SK-N-SH treated with all-trans-retinoic acid at 6 μM for 48 hours (cell line): ENCODE data around the gene PRSS3.
"Not testable (repeated sequence)": the region's sequence is repeated elsewhere in the genome, so short reads cannot be mapped to it uniquely, and the experiment has no call there.

Experiments
- GLIS3 ChIP-seq: fragments of 250-450 bp; sonication (Bioruptor Pico); IDR thresholded peaks from 2 replicates; pipeline ENCODE4 v1.5.0; 2020; ENCODE audit warnings: mild to moderate bottlenecking, moderate library complexity
- ISL1 ChIP-seq: fragments of 250-450 bp; sonication (Bioruptor Pico); IDR thresholded peaks from 2 replicates; pipeline ENCODE4 v2.1.2; 2022; ENCODE audit warnings: mild to moderate bottlenecking, moderate library complexity
- OSR1 ChIP-seq: fragments of 250-450 bp; sonication (Bioruptor Pico); IDR thresholded peaks from 2 replicates; pipeline ENCODE4 v1.8.0; 2022; ENCODE audit warnings: moderate library complexity, mild to moderate bottlenecking, inconsistent platforms
- RARB ChIP-seq: fragments of 250-450 bp; sonication (Bioruptor Pico); IDR thresholded peaks from 2 replicates; pipeline ENCODE4 v1.8.0; 2021; ENCODE audit warnings: mild to moderate bottlenecking, moderate library complexity
- TCF4 ChIP-seq: fragments of 250-450 bp; sonication (Bioruptor Pico); IDR thresholded peaks from 2 replicates; pipeline ENCODE4 v1.8.0; 2021; ENCODE audit warnings: mild to moderate bottlenecking, moderate library complexity, borderline replicate concordance
- ZC3H10 ChIP-seq: fragments of 250-450 bp; sonication (Bioruptor Pico); IDR thresholded peaks from 2 replicates; pipeline ENCODE4 v1.5.1; 2021; ENCODE audit warnings: mild to moderate bottlenecking, moderate library complexity
- ZNF70 ChIP-seq: fragments of 450-650 bp; formaldehyde crosslinking; IDR thresholded peaks from 2 replicates; pipeline ENCODE4 v1.5.0; 2020; ENCODE audit warnings: mild to moderate bottlenecking, moderate library complexity
- TF ChIP-seq, protein P1 (sequence below): fragments of 250-450 bp; sonication (Bioruptor Pico); IDR thresholded peaks from 2 replicates; pipeline ENCODE4 v1.5.1; 2020; ENCODE audit warnings: low read depth, mild to moderate bottlenecking, moderate library complexity

DNA sequence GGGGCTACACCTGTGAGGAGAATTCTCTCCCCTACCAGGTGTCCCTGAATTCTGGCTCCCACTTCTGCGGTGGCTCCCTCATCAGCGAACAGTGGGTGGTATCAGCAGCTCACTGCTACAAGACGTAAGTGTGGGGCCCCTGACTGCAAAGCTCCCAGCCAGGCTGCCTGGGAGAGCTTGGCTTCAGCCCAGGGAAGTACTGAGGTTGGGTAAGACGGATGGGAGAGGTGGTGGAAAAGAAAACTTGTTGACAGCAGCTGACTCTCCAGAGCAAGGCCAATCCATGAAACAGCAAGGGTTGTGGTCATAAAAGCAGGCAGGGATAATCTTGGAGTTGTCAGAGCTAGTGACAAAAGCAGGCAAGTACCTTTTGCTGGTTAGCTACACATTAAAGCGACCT is 1.3 kb downstream of the PRSS3 start:
- TF ChIP-seq RARB; OSR1; ZC3H10 (CRISPR knock-in tag); GLIS3 (CRISPR knock-in tag); TCF4 (CRISPR knock-in tag); ZNF70 (CRISPR knock-in tag); ISL1 (CRISPR knock-in tag): not testable (repeated sequence)
- TF ChIP-seq, protein P1, sequence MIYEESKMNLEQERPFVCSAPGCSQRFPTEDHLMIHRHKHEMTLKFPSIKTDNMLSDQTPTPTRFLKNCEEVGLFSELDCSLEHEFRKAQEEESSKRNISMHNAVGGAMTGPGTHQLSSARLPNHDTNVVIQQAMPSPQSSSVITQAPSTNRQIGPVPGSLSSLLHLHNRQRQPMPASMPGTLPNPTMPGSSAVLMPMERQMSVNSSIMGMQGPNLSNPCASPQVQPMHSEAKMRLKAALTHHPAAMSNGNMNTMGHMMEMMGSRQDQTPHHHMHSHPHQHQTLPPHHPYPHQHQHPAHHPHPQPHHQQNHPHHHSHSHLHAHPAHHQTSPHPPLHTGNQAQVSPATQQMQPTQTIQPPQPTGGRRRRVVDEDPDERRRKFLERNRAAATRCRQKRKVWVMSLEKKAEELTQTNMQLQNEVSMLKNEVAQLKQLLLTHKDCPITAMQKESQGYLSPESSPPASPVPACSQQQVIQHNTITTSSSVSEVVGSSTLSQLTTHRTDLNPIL: not testable (repeated sequence)
